Activated T-cell treated with anti-CD3 and anti-CD28 coated beads, Interleukin-2, amount 50 U/mL, for 72 hours (primary cell): ENCODE data around the gene HSDL1. TPM values are rescaled to one million over a fixed set of nuclear protein-coding genes. Genes with fewer than 3 reads are reported as not detected.

Experiments
- ATAC-seq, 2 donors: fragments of 150-1000 bp; cut with Tn5 transposase; replicated peaks in 1 of 2; 2 replicates each; pipeline ENCODE4 v1.10.0; 2021; ENCODE audit warnings: moderate library complexity in 2 of 2, mild to moderate bottlenecking in 1 of 2
- DNase-seq, 2 donors: peaks; one replicate each; pipeline ENCODE4 v3.0.0; 2021 to 2022; ENCODE audit warnings: mixed read lengths in 1 of 2
- H3K27ac Mint-ChIP-seq: one replicate; pipeline ENCODE4 v1.8.0; 2022; ENCODE audit warnings: mild to moderate bottlenecking, moderate library complexity, mixed read lengths
- H3K27me3 Mint-ChIP-seq: one replicate; pipeline ENCODE4 v1.8.0; 2022; ENCODE audit warnings: low read depth, mixed read lengths
- H3K36me3 Mint-ChIP-seq, 2 donors: one replicate each; pipeline ENCODE4 v1.8.0; 2022; ENCODE audit warnings: mixed read lengths in 2 of 2, mild to moderate bottlenecking in 1 of 2; ENCODE audit not compliant: insufficient read depth in 2 of 2
- H3K4me1 Mint-ChIP-seq: one replicate; pipeline ENCODE4 v1.8.0; 2022; ENCODE audit warnings: low read depth, mixed read lengths
- H3K4me3 Mint-ChIP-seq, 2 donors: one replicate each; pipeline ENCODE4 v1.8.0; 2022; ENCODE audit warnings: mild to moderate bottlenecking in 2 of 2, mixed read lengths in 2 of 2, moderate library complexity in 2 of 2
- H3K9me3 Mint-ChIP-seq, 2 donors: one replicate each; pipeline ENCODE4 v1.8.0; 2022; ENCODE audit warnings: mixed read lengths in 2 of 2
- total RNA-seq, 2 donors: library from RNA; stranded (reverse); gene quantifications; one replicate each; pipeline ENCODE4 v1.2.3, GENCODE V29; 2022

HSDL1 gene
- total RNA-seq, 2 donors from 2014 or later: 13.0 to 14.6 TPM

GRCh38 chr16:84181144-84181915 is 36.4 kb upstream of the HSDL1 start:
- DNase-seq: no peak
- Mint-ChIP-seq H3K36me3 (peaks cover 1 to 4% of the 10 kb centered on the region in 2 donors), H3K27me3 (no peaks in the 10 kb centered on the region), H3K4me3 (no peak overlapping the region), H3K9me3 (no peaks in the 10 kb centered on the region), H3K4me1 (peaks cover 36% of the 10 kb centered on the region), H3K27ac (no peak overlapping the region)
- ATAC-seq: no peak

DNA sequence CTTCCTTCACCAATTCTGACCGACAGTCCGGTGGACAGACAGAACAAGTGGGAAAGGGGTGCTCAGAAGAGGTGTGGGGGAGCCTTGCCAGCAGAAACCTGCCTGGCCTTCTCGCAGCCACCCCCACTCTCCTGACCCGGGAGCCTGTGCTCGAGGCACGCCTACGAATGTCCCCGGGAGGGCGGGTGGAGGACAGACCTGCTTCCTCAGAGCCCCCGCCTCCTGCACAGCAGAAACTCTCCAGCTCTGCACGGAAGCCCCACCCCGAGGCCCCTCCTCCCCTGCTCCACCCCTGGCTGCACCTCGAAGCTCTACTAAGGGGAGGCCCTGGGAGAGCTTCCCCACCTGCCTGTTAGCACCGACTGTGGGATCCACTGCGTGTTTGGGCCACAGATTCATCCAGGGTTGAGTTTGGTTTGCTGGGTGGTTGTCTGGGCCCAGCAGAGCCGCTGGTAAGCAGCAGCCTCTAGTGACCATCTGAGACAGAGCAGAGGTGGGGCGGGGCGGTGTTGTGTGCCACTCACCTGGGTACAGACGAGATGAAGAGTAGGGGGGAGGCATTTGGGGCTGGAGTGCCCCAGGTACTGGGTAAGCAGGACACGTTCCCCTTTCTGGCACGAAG is 35.7 kb upstream of the HSDL1 start:
- ATAC-seq: no peak
- Mint-ChIP-seq H3K4me1 (peaks cover 30% of the 10 kb centered on the region), H3K27ac (no peak overlapping the region), H3K9me3 (no peaks in the 10 kb centered on the region), H3K36me3 (peaks cover 1 to 4% of the 10 kb centered on the region in 2 donors), H3K4me3 (no peak overlapping the region), H3K27me3 (no peaks in the 10 kb centered on the region)
- DNase-seq: no peak

DNA sequence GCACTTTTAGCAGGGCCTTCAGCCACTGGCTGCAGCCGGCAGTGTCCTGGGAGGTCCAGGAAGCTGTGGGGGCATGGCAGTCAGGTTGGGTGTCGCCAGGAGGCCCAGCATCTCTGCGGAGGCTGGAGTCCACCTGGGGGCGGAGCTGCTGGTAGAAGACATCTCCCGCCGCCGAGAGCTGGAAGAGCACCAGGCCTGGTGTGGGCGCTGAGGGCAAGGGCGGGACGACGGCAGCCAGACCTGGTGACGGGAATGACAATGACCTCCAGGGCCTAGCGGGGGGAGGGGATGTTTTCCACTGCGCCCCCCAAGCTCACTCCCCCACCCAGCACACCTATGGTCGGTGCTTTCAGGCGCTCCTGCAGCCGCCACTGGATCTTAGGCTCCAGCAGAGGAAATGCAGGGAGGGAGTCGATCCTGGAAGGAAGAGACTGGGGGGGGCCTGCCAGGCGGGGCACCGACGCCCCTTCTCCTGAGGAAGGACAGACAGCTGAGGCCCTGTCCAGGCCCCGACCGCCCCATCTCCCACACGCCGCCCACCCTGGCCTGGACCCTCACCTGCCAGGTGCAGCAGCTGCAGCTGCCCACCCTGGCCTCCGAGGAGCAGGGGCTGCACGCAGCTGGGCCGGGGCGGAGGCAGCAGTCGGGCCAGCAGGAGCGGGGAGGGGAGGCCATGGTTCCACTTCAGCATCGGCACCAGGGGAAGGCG is 34.8 kb upstream of the HSDL1 start:
- Mint-ChIP-seq H3K27ac (no peak overlapping the region), H3K9me3 (no peaks in the 10 kb centered on the region), H3K4me1 (peaks cover 26% of the 10 kb centered on the region), H3K36me3 (peaks cover 1 to 4% of the 10 kb centered on the region in 2 donors), H3K27me3 (no peaks in the 10 kb centered on the region), H3K4me3 (no peak overlapping the region)
- DNase-seq (no peak), ATAC-seq (no peak)

DNA sequence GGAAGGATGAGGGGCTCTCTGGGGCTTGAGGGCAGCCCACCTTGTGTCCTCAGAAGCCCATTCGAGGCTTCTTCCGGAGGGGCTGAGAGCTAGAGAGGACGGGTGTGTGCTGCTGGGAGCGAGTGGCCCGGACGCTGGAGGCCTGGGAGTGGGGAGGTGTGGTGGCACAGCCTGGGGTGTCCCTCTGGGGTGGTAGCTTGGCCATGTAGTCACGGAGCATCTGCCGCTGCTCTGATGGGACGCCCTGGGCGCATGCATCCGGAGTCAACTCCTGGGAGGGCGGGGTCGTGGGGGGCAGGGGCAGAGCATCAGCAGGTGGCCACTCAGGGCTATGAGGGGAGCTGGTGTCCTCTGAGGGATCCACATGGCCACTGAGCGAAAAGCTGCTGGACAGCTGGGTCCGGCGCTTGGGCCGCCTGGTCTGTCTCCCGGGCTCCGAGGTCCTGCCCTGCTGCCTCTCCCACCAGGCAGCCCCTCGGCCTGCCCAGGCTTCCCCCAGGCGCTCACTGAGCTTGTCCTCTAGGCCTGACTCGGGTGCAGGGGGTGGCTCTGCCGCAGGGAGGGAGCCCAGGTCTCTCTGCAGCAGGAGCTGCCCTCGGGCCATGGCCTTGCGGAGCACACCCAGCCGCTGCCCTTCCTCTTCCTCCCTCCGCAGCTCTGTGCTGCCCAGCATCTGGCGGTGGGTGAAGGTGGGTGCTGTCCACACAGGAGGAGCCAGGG is 34.1 kb upstream of the HSDL1 start:
- DNase-seq (no peak), ATAC-seq (no peak)
- H3K4me3 Mint-ChIP-seq: no peak overlapping the region
- H3K27ac Mint-ChIP-seq: no peak overlapping the region
- H3K36me3 Mint-ChIP-seq: peaks cover 1 to 4% of the 10 kb centered on the region in 2 donors
- H3K4me1 Mint-ChIP-seq: peaks cover 19% of the 10 kb centered on the region
- H3K9me3 Mint-ChIP-seq: no peaks in the 10 kb centered on the region
- no peaks in the 10 kb centered on the region for H3K27me3 Mint-ChIP-seq

DNA sequence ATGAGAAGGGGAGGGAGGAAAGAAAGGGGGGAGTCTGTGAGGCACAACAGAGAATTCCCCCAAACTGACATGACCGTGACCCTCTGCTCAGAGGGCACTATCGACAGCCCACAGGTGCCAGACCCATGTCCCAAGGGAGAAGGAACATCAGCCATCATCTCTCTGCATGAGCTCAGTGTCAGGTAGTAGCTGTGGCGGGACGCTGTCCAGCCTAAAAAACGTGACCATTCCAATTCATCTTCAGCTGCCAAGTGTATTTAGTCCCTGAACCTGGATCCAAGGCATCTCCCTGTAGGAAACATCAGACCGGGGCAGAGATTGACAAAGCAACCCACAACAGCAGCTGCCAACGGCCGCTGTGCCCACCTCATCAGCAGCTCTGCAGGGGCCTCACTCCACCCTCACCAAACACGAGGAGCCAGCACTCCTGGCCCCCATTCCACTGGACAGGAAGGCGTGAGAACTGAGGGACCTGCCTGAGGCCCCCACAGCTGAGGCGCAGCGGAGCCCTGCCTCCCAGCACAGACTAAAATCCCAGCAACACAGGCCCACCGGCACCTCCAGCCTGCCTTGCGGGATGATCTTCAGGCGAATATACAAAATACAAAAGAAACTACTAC is 33.3 kb upstream of the HSDL1 start:
- no peak overlapping the region for H3K4me3 Mint-ChIP-seq
- ATAC-seq (peak in 1 of 2 donors; percentile 4), DNase-seq (no peak)
- H3K9me3 Mint-ChIP-seq: no peaks in the 10 kb centered on the region
- H3K27ac Mint-ChIP-seq: peak overlapping the region; percentile 26
- H3K4me1 Mint-ChIP-seq: peaks cover 17% of the 10 kb centered on the region
- no peaks in the 10 kb centered on the region for H3K27me3 Mint-ChIP-seq
- peaks cover 0 to 4% of the 10 kb centered on the region in 2 donors for H3K36me3 Mint-ChIP-seq

GRCh38 chr16:84177741-84178073 is 32.7 kb upstream of the HSDL1 start:
- H3K4me3 Mint-ChIP-seq: no peak overlapping the region
- H3K27ac Mint-ChIP-seq: peak overlapping the region; percentile 26
- H3K36me3 Mint-ChIP-seq: peaks cover 0 to 2% of the 10 kb centered on the region in 2 donors
- H3K27me3 Mint-ChIP-seq: no peaks in the 10 kb centered on the region
- peaks cover 17% of the 10 kb centered on the region for H3K4me1 Mint-ChIP-seq
- peak; percentile 31 to 35 for DNase-seq
- H3K9me3 Mint-ChIP-seq: no peaks in the 10 kb centered on the region
- ATAC-seq: peak; percentile 69 to 78

DNA sequence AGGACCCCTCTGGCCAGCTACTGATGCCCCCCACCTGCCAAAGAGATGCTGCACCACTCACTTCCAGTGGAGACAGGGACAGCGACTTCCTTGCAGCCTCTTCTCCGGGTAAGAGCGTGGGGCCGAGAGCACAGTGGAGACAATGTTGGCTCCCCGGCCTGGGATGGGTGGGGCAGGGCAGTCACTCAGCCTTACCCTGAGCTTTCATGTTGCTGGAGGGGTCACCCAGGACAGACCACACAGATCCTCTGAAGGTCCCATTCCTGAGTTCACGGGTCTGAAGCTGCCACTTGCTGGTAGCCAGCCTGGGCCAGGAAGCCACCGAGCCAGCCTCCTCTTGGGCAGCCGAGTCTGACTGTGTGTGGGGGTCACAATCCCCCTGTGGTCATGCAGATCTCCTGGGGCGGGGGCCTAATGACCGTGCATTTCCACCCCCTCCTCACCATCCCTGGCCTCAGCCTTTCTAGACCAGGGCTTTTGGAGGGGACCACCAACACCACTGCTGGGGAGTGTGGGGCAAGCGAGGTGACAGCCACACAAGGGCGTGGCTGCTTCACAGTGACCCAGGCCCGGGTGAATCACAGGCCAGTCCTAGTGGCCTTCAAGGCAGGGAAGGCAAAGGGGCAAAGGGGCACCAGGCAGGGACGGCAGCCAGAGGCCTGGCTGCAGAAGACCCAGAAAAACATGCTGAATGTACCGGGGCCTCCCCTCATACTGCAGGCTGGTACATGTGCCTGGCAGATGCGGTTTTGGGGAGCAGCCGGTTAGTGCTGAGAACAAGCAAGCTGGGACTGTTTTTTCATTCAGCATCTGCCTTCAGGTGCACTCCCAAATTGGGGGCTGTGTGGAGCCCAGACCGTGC is 31.4 kb upstream of the HSDL1 start:
- H3K4me3 Mint-ChIP-seq: no peak overlapping the region
- no peaks in the 10 kb centered on the region for H3K27me3 Mint-ChIP-seq

DNA sequence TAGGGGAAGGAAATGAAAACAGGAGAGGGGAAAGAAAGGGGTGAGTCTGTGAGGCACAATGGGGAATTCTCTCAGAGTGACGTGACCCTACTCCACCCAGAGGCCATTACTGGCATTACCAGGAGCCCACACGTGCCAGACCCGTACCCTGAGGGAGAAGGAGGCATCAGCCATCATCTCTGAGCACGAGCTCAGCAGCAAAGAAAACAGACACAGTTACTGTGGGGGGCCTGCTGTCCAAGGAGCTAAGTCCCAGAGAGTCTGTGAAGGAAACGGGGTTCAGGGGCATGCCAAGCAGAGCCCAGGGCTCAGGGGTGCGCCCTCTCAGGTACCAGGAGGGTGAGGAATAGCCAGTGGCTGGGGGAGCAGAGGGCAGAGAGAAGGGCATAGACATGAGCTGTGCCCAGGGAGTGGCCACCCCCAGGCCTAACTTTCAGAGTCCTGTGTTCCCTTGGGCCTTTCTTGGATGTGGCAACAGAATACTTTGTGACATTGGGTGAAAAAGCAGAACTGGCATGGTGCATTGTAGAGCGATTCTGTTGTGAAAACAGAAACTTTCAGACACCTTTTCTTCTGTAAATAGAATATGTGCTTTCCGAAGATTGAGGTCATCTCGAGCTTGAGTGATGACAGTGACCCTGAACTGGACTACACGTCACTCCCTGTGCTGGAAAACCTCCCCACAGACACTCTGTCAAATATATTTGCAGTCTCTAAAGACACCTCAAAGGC is 30.5 kb upstream of the HSDL1 start:
- DNase-seq (peak; percentile 57 to 71), ATAC-seq (peak; percentile 75 to 79)
- H3K4me1 Mint-ChIP-seq: peaks cover 17% of the 10 kb centered on the region
- no peaks in the 10 kb centered on the region for H3K9me3 Mint-ChIP-seq
- H3K27ac Mint-ChIP-seq: peak overlapping the region; percentile 47
- peaks cover 0 to 1% of the 10 kb centered on the region in 2 donors for H3K36me3 Mint-ChIP-seq
- peak overlapping the region in 1 of 2 donors; percentile 24 for H3K4me3 Mint-ChIP-seq
- H3K27me3 Mint-ChIP-seq: no peaks in the 10 kb centered on the region

More for the DNA sequence above, 31.4 kb upstream of the HSDL1 start:
- Mint-ChIP-seq H3K27ac (no peak overlapping the region), H3K36me3 (peaks cover 0 to 1% of the 10 kb centered on the region in 2 donors), H3K9me3 (no peaks in the 10 kb centered on the region), H3K4me1 (peaks cover 17% of the 10 kb centered on the region)
- ATAC-seq (no peak), DNase-seq (no peak)

DNA sequence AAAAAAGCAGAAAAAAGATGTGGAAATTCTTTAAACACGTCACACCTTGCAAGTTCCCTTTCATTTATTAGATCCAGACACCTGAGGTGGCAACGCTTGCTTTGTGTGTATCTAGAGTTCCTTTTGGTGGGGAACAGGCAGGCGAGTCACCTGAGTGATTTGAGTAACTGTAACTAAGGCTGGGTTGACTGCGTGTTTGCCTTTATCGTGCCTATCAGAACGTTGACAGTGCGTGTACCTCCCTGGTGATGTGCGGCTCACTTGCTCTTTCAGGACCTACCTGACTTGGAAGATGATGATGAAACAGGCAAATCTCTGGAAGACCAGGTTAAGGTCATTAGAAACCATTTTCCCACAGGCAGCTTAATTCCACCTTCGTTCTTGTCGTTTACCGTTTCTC is 29.4 kb upstream of the HSDL1 start:
- Mint-ChIP-seq H3K4me3 (no peak overlapping the region), H3K9me3 (no peaks in the 10 kb centered on the region), H3K27me3 (peaks cover 9% of the 10 kb centered on the region), H3K4me1 (peaks cover 17% of the 10 kb centered on the region), H3K36me3 (peaks cover 0 to 1% of the 10 kb centered on the region in 2 donors), H3K27ac (no peak overlapping the region)
- DNase-seq: no peak
- no peak for ATAC-seq

DNA sequence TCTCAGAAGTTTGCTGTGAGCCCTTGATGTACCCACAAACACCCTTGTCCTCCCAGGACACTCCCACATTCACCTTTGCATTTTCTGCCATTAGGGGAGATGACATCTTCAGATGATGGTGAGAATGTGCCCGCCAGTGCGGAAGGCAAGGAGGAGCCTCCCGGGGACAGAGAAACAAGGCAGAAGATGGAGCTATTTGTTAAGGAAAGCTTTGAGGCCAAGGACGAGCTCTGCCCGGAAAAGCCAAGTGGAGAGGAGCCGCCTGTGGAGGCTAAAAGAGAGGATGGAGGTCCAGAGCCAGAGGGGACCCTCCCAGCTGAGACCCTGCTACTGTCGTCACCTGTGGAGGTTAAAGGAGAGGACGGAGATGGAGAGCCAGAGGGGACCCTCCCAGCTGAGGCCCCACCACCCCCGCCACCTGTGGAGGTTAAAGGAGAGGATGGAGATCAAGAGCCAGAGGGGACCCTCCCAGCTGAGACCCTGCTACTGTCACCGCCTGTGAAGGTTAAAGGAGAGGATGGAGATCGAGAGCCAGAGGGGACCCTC is 24.9 kb upstream of the HSDL1 start:
- DNase-seq: no peak
- no peaks in the 10 kb centered on the region for H3K9me3 Mint-ChIP-seq
- no peak for ATAC-seq
- no peak overlapping the region for H3K27ac Mint-ChIP-seq
- no peaks in the 10 kb centered on the region for H3K36me3 Mint-ChIP-seq
- peaks cover 13% of the 10 kb centered on the region for H3K27me3 Mint-ChIP-seq
- H3K4me1 Mint-ChIP-seq: no peaks in the 10 kb centered on the region
- H3K4me3 Mint-ChIP-seq: no peak overlapping the region
